ENCODE measurements around the gene SIX1.

The SIX1 gene

GRCh38 chr14:60622210-60622916, 26.9 kb downstream of the SIX1 start:
- no peak overlapping the region for H3K4me3 ChIP-seq (ENCODE audit: low read length)
- no peak for DNase-seq (ENCODE audit: low read depth, low spot score)

GRCh38 chr14:60621386-60621785, 27.9 kb downstream of the SIX1 start:
- no peak overlapping the region for H3K4me3 ChIP-seq (ENCODE audit: low read length)
- no peak for DNase-seq (ENCODE audit: low read depth, low spot score)

GRCh38 chr14:60618241-60618640, 31.0 kb downstream of the SIX1 start:
- H3K4me3 ChIP-seq (ENCODE audit: low read length) = no peak overlapping the region
- DNase-seq (ENCODE audit: low read depth, low spot score) = no peak

- no peak overlapping the region for H3K4me3 ChIP-seq (ENCODE audit: low read length)
Observed at GRCh38 chr14:60616461-60616959, 32.8 kb downstream of the SIX1 start.

GRCh38 chr14:60602291-60602690, 47.0 kb downstream of the SIX1 start:
- DNase-seq (ENCODE audit: low read depth, low spot score) = no peak
- H3K4me3 ChIP-seq (ENCODE audit: low read length) = no peak overlapping the region

More at GRCh38 chr14:60616461-60616959, 32.8 kb downstream of the SIX1 start:
- DNase-seq (ENCODE audit: low read depth, low spot score) = no peak

GRCh38 chr14:60599727-60600126, 49.5 kb downstream of the SIX1 start:
- no peak for DNase-seq (ENCODE audit: low read depth, low spot score)
- H3K4me3 ChIP-seq (ENCODE audit: low read length) = no peak overlapping the region

GRCh38 chr14:60596139-60596538, 53.1 kb downstream of the SIX1 start:
- no peak overlapping the region for H3K4me3 ChIP-seq (ENCODE audit: low read length)
- DNase-seq (ENCODE audit: low read depth, low spot score) = no peak

- no peak overlapping the region for H3K4me3 ChIP-seq (ENCODE audit: low read length)
- DNase-seq (ENCODE audit: low read depth, low spot score) = no peak
Observed at GRCh38 chr14:60594062-60594461, 55.2 kb downstream of the SIX1 start.

All from Jurkat, Clone E6-1 (cell line).